ENCODE data around the gene RNF133.

The RNF133 gene

GRCh38 chr7:122677149-122677548 is 21.8 kb downstream of the RNF133 start:
- no peak overlapping the region for H3K9ac ChIP-seq (ENCODE audit: low read length)
- H3F3A ChIP-seq (ENCODE audit: insufficient read depth, low read length) = no peaks in the 10 kb centered on the region
- H3K9me3 ChIP-seq (ENCODE audit: low read length) = no peaks in the 10 kb centered on the region
- H3K4me1 ChIP-seq (ENCODE audit: insufficient read depth, low read length, severe bottlenecking) = no peaks in the 10 kb centered on the region
- H2AFZ ChIP-seq (ENCODE audit: low read length) = no peak overlapping the region
- H3K36me3 ChIP-seq (ENCODE audit: insufficient read depth, low read length) = no peaks in the 10 kb centered on the region
- H3K4me3 ChIP-seq (ENCODE audit: low read depth, low read length, poor library complexity, severe bottlenecking) = no peak overlapping the region
- no peak for TF ChIP-seq CTCF (IDR thresholded peaks at IDR 0.05; ENCODE audit: low read length)
- no peaks in the 10 kb centered on the region for H4K20me1 ChIP-seq (ENCODE audit: insufficient read depth, low read length)
- no peak overlapping the region for H3K27ac ChIP-seq (ENCODE audit: low read depth, low read length, poor library complexity, severe bottlenecking)
- H3K4me2 ChIP-seq (ENCODE audit: low read length) = no peak overlapping the region
- H3K27me3 ChIP-seq (ENCODE audit: insufficient read depth, low read length) = no peaks in the 10 kb centered on the region
- no peaks in the 10 kb centered on the region for H3K79me2 ChIP-seq (ENCODE audit: insufficient read depth, low read length)
- no peaks in the 10 kb centered on the region for H3K9me2 ChIP-seq (ENCODE audit: low read depth, low read length)

GRCh38 chr7:122676466-122676865 is 22.5 kb downstream of the RNF133 start:
- no peak overlapping the region for H3K9ac ChIP-seq (ENCODE audit: low read length)
- no peaks in the 10 kb centered on the region for H3K4me1 ChIP-seq (ENCODE audit: insufficient read depth, low read length, severe bottlenecking)
- no peaks in the 10 kb centered on the region for H3K27me3 ChIP-seq (ENCODE audit: insufficient read depth, low read length)
- no peak overlapping the region for H3K4me3 ChIP-seq (ENCODE audit: low read depth, low read length, poor library complexity, severe bottlenecking)
- H4K20me1 ChIP-seq (ENCODE audit: insufficient read depth, low read length) = no peaks in the 10 kb centered on the region
- no peaks in the 10 kb centered on the region for H3K36me3 ChIP-seq (ENCODE audit: insufficient read depth, low read length)
- no peaks in the 10 kb centered on the region for H3K79me2 ChIP-seq (ENCODE audit: insufficient read depth, low read length)
- H3F3A ChIP-seq (ENCODE audit: insufficient read depth, low read length) = no peaks in the 10 kb centered on the region
- no peaks in the 10 kb centered on the region for H3K9me3 ChIP-seq (ENCODE audit: low read length)
- H2AFZ ChIP-seq (ENCODE audit: low read length) = no peak overlapping the region
- no peak overlapping the region for H3K4me2 ChIP-seq (ENCODE audit: low read length)
- H3K9me2 ChIP-seq (ENCODE audit: low read depth, low read length) = no peaks in the 10 kb centered on the region
- no peak for TF ChIP-seq CTCF (IDR thresholded peaks at IDR 0.05; ENCODE audit: low read length)
- H3K27ac ChIP-seq (ENCODE audit: low read depth, low read length, poor library complexity, severe bottlenecking) = no peak overlapping the region

- TF ChIP-seq EZH2 (IDR thresholded peaks at IDR 0.05; ENCODE audit: borderline replicate concordance, low read length) (no peak), CTCF (IDR thresholded peaks at IDR 0.05; ENCODE audit: low read length) (no peak; the same call in 1 of the 2 replicates)
- Histone ChIP-seq H3K27me3 (ENCODE audit: insufficient read depth, low read length) (no peaks in the 10 kb centered on the region), H2AFZ (ENCODE audit: low read length) (no peak overlapping the region), H3K9me2 (ENCODE audit: low read depth, low read length) (no peaks in the 10 kb centered on the region), H3K4me2 (ENCODE audit: low read length) (no peak overlapping the region), H3K4me1 (ENCODE audit: insufficient read depth, low read length, severe bottlenecking) (no peaks in the 10 kb centered on the region), H3K36me3 (ENCODE audit: insufficient read depth, low read length) (no peaks in the 10 kb centered on the region), H3K4me3 (ENCODE audit: low read depth, low read length, poor library complexity, severe bottlenecking) (no peak overlapping the region), H3F3A (ENCODE audit: insufficient read depth, low read length) (no peaks in the 10 kb centered on the region), H3K27ac (ENCODE audit: low read depth, low read length, poor library complexity, severe bottlenecking) (no peak overlapping the region), H3K79me2 (ENCODE audit: insufficient read depth, low read length) (no peaks in the 10 kb centered on the region), H3K9me3 (ENCODE audit: low read length) (no peaks in the 10 kb centered on the region), H4K20me1 (ENCODE audit: insufficient read depth, low read length) (no peaks in the 10 kb centered on the region), H3K9ac (ENCODE audit: low read length) (no peak overlapping the region)
Measured at GRCh38 chr7:122675621-122676020, 23.3 kb downstream of the RNF133 start.
